Activated CD4-positive, CD25-positive, alpha-beta regulatory T cell treated with anti-CD3 and anti-CD28 coated beads, Interleukin-2, amount 50 U/mL, for 16 hours (primary cell): ENCODE measurements around the gene DCT.

Source experiments
- DNase-seq: peaks from one replicate; pipeline ENCODE4 v3.0.0-alpha.2; 2020; ENCODE audit warnings: low read depth, low spot score

DCT gene

DNA sequence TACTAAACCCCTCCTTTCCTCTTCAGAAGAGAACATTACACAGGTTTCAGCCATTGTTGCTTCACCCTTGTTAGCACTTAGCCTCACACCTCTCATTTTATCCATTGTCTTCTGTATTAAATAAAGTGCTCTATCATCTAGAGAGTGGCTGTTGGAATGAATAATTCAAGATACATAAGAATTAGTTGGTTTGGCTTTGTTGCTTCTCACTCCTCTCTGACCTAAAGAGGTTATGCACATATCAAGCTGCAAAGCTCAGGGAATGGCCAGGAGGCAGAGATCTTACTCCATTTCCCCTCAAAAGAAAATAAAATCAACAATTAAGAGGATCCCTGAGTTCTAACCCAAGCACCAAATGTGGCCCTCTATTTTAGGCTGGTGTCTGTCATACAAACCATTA, 79.7 kb downstream of the DCT start:
- no peak for DNase-seq

DNA sequence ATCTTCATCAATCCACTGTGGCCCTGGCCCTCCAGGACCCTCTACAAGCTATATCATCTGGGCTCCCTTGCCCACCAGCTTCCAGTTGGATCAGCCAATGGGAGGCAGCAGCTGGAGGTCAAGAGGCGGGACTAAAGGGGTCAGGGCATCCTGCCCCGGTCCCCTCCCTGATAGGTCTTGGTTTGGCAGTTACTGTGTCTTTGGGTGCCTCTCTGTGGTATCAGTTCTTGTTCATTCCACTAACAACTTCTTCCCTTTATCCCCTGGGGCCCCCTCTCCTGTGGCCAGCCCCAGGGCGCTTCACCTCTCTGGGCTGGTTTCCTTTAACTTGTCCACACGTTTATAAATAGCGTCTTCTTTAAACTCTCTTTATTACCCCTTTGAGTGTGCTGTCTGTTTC, 83.6 kb downstream of the DCT start:
- DNase-seq: no peak

- DNase-seq: no peak
Measured at GRCh38 chr13:94394723-94395122, 84.8 kb downstream of the DCT start.

DNA sequence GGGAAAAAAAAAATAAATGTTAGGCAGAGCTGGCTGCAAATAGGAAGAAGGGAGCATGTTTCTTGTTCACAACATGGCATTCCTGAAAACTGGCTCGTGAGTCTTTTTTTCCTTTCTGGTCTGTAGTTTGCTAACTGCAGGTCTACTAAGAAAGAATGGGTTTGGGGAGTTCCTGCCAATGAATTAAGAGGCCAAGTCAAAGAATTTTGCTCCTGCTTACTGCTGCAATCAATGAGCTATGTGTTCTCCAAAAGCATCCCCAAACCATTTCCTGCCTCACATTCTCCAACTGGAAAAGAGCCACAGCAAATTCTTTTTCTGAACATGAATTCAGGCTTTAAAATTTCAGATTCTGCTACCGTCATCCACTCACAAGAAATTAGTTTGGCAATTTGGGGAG, 88.6 kb downstream of the DCT start:
- DNase-seq: no peak

DNA sequence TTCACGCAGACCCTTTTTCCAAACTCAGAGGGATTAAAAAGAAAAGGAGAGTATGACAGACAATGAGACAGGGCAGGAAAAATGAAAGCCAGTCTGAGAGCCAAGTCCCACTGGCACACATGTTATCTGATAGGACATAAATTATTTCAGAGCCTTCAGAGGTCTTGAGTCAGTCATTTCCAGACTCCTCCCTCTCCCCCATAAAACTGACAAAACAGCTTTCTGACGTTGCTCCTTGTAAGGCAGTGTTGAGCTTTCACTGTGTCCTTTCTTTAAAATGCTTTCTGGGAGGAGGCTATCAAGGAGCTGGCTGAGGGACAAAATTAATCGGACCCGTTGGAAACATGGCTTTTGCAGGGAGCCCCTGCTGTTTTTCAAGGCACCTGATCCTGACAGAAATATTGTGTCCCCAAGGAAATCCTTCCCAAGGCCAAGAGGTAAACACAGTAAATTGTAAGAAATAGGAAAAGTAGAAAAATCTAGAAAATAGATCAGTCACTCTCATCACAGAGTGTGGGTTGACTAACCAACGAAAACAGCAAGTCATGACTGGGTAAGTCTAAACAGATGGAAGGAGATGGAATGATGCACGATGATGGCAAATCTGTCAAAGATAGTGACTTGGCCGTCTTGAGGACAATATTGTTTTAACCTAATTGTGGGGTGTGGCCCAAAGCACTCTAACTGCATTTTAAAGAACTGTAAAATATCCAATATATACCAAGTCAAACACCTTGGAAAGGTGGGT, 89.7 kb downstream of the DCT start:
- no peak for DNase-seq

GRCh38 chr13:94387047-94387446, 92.4 kb downstream of the DCT start:
- DNase-seq: no peak
